Tibial artery (tissue), 4 donors: ENCODE measurements around the gene ZFYVE26.

ENCODE experiments used
- DNase-seq, 2 donors: peaks; one replicate each; pipeline ENCODE4 v3.0.0-alpha.2; 2019
- H3K27ac ChIP-seq, 2 donors: fragments of 200-600 bp; sonication (generic) in 1 of 2; 1 replicate in 1 of 2; 2 replicates in 1 of 2; pipeline ENCODE4 v1.5.1; 2018 to 2019; ENCODE audit warnings: mild to moderate bottlenecking in 1 of 2
- H3K27me3 ChIP-seq, 2 donors: fragments of 200-600 bp; sonication (generic) in 1 of 2; one replicate each; pipeline versions ENCODE4 v1.5.1 to v1.6.0; 2016 to 2019
- H3K36me3 ChIP-seq, 3 donors: fragments of 200-600 bp; sonication (generic) in 2 of 3; one replicate each; pipeline ENCODE4 v1.5.1; 2016 to 2019; ENCODE audit warnings: mild to moderate bottlenecking in 2 of 3
- H3K4me1 ChIP-seq, 4 donors: fragments of 200-600 bp; sonication (generic) in 2 of 4; 1 replicate in 3 of 4; 2 replicates in 1 of 4; pipeline ENCODE4 v1.5.1; 2016 to 2019
- H3K4me3 ChIP-seq, 2 donors: fragments of 200-600 bp; sonication (generic) in 1 of 2; 1 replicate in 1 of 2; 2 replicates in 1 of 2; pipeline ENCODE4 v1.5.1; 2018 to 2019; ENCODE audit warnings: mild to moderate bottlenecking in 2 of 2
- H3K9me3 ChIP-seq, 3 donors: fragments of 200-600 bp; sonication (generic) in 1 of 3; one replicate each; pipeline ENCODE4 v1.5.1; 2016 to 2019
- CTCF ChIP-seq, 2 experiments: fragments of 200-600 bp in 1 of 2; fragments of 450-650 bp in 1 of 2; IDR thresholded peaks; one replicate each; pipeline ENCODE4 v1.5.1; 2017 to 2019; ENCODE audit warnings: antibody characterized with exemption in 2 of 2, mild to moderate bottlenecking in 1 of 2, moderate library complexity in 1 of 2
- intact Hi-C: fragments of 100-400 bp; cut with DNase I; formaldehyde crosslinking; loops from one replicate; pipeline ENCODE4 v1.15.0; 2023; ENCODE audit warnings: low total_unique reads

Gene ZFYVE26

GRCh38 chr14:67785270-67786109 is 30.9 kb downstream of the ZFYVE26 start:
- Histone ChIP-seq H3K27me3 (no peaks in the 10 kb centered on the region), H3K36me3 (peaks cover 89 to 100% (median 96%) of the 10 kb centered on the region in 3 donors), H3K27ac (no peak overlapping the region), H3K4me3 (no peak overlapping the region), H3K4me1 (no peaks in the 10 kb centered on the region), H3K9me3 (no peaks in the 10 kb centered on the region)
- TF ChIP-seq CTCF (IDR thresholded peaks at IDR 0.05) = no peak
- no peak for DNase-seq
- intact Hi-C loops = no loop called here

- Histone ChIP-seq H3K27ac (no peak overlapping the region), H3K4me1 (no peaks in the 10 kb centered on the region), H3K27me3 (no peaks in the 10 kb centered on the region), H3K36me3 (peaks cover 91 to 100% (median 98%) of the 10 kb centered on the region in 3 donors), H3K9me3 (no peaks in the 10 kb centered on the region), H3K4me3 (no peak overlapping the region)
- no peak for TF ChIP-seq CTCF (IDR thresholded peaks at IDR 0.05)
- DNase-seq = no peak
- intact Hi-C loops = no loop called here
These were observed 32.1 kb downstream of the ZFYVE26 start for GRCh38 chr14:67784244-67784823.

GRCh38 chr14:67782090-67782489 is 34.3 kb downstream of the ZFYVE26 start:
- intact Hi-C loops = no loop called here
- H3K27ac ChIP-seq = no peak overlapping the region
- no peaks in the 10 kb centered on the region for H3K27me3 ChIP-seq
- no peaks in the 10 kb centered on the region for H3K9me3 ChIP-seq
- H3K4me3 ChIP-seq = no peak overlapping the region
- DNase-seq = no peak
- H3K36me3 ChIP-seq = peaks cover 91 to 100% (median 98%) of the 10 kb centered on the region in 3 donors
- no peaks in the 10 kb centered on the region for H3K4me1 ChIP-seq
- TF ChIP-seq CTCF (IDR thresholded peaks at IDR 0.05) = no peak

GRCh38 chr14:67778792-67779191 is 37.6 kb downstream of the ZFYVE26 start:
- H3K9me3 ChIP-seq = no peaks in the 10 kb centered on the region
- H3K27ac ChIP-seq = no peak overlapping the region
- H3K4me3 ChIP-seq = no peak overlapping the region
- intact Hi-C loops = no loop called here
- DNase-seq = no peak
- TF ChIP-seq CTCF (IDR thresholded peaks at IDR 0.05) = no peak
- H3K27me3 ChIP-seq = no peaks in the 10 kb centered on the region
- H3K4me1 ChIP-seq = no peaks in the 10 kb centered on the region
- peaks cover 97 to 100% (median 99%) of the 10 kb centered on the region in 3 donors for H3K36me3 ChIP-seq

GRCh38 chr14:67776653-67777322 is 39.6 kb downstream of the ZFYVE26 start:
- intact Hi-C loops = no loop called here
- no peaks in the 10 kb centered on the region for H3K4me1 ChIP-seq
- no peak for DNase-seq
- no peak overlapping the region for H3K4me3 ChIP-seq
- H3K27me3 ChIP-seq = no peaks in the 10 kb centered on the region
- H3K27ac ChIP-seq = no peak overlapping the region
- TF ChIP-seq CTCF (IDR thresholded peaks at IDR 0.05) = no peak
- no peaks in the 10 kb centered on the region for H3K9me3 ChIP-seq
- H3K36me3 ChIP-seq = peaks cover 98 to 100% (median 99%) of the 10 kb centered on the region in 3 donors
